GM10248 (cell line): ENCODE results near the gene ERC2.

Experiments used
- CTCF ChIA-PET: fragments of 300-600 bp; sonication (Branson Sonifier 250); formaldehyde crosslinking; extraction: SDS; loops from one replicate; lab custom pipeline; 2021; ENCODE audit warnings: antibody characterized with exemption; lab: Yijun Ruan, JAX
- POLR2A ChIA-PET: fragments of 350-650 bp; sonication (Branson Sonifier 250); formaldehyde crosslinking; extraction: SDS; loops from one replicate; lab custom pipeline; 2020; ENCODE audit warnings: antibody characterized with exemption; lab: Yijun Ruan, JAX
- DNase-seq: peaks from one replicate; pipeline ENCODE4 v3.0.0; 2012; ENCODE audit errors: extremely low spot score
- CTCF ChIP-seq: IDR thresholded peaks from 2 replicates; pipeline ENCODE4 v1.5.1; 2012; ENCODE audit warnings: mild to moderate bottlenecking, low read depth; ENCODE audit errors: extremely low read depth, missing control alignments, control extremely low read depth

The ERC2 gene

GRCh38 chr3:55775366-55776154 is 692.7 kb downstream of the ERC2 start:
- POLR2A ChIA-PET: no interaction called here
- TF ChIP-seq CTCF: no peak
- no peak for DNase-seq
- CTCF ChIA-PET: no interaction called here

- CTCF ChIA-PET: no interaction called here
- POLR2A ChIA-PET: no interaction called here
- DNase-seq: no peak
- no peak for TF ChIP-seq CTCF
Measured at GRCh38 chr3:55774856-55775255, 693.4 kb downstream of the ERC2 start.

- TF ChIP-seq CTCF: no peak
- POLR2A ChIA-PET: no interaction called here
- CTCF ChIA-PET: no interaction called here
- DNase-seq: no peak
Measured at GRCh38 chr3:55771503-55771902, 696.8 kb downstream of the ERC2 start.

- ChIA-PET POLR2A (no interaction called here), CTCF (no interaction called here)
- DNase-seq: no peak
- no peak for TF ChIP-seq CTCF
Measured at GRCh38 chr3:55770077-55770476, 698.2 kb downstream of the ERC2 start.

- ChIA-PET POLR2A (no interaction called here), CTCF (interaction anchor here (1.1 to 1.6 kb wide), 2 partner anchors 20 to 25 kb away, joined by 3 to 4 read pairs; no protein-coding TSS in a partner anchor)
- TF ChIP-seq CTCF: no peak
- DNase-seq: no peak
Measured at GRCh38 chr3:55766753-55767152, 701.5 kb downstream of the ERC2 start.

- ChIA-PET POLR2A (no interaction called here), CTCF (interaction anchor here (1.1 to 1.6 kb wide), 2 partner anchors 19 to 24 kb away, joined by 3 to 4 read pairs; no protein-coding TSS in a partner anchor)
- no peak for DNase-seq
- TF ChIP-seq CTCF: no peak
Measured at GRCh38 chr3:55765906-55766701, 702.2 kb downstream of the ERC2 start.
